IMR-90 (cell line): ENCODE data around the gene ANKRD13D. TPM values are rescaled to one million over a fixed set of nuclear protein-coding genes. Genes with fewer than 3 reads are reported as not detected.

Experiments used
- ATAC-seq: fragments of 200-7000 bp; cut with Tn5 transposase; 2 replicates; pipeline ENCODE4 v1.9.1; 2020; ENCODE audit warnings: low read depth, mild to moderate bottlenecking, moderate library complexity
- BruUV-seq: library from RNA; stranded (reverse); fragments of 400-500 nt; replicated peaks from 2 replicates; lab custom pipeline; 2021; lab: Mats Ljungman, UMichigan
- CTCF ChIA-PET: fragments of 300-600 bp; formaldehyde crosslinking; extraction: SDS; loops from one replicate; lab custom pipeline; 2021; ENCODE audit warnings: antibody characterized with exemption; lab: Yijun Ruan, JAX
- POLR2A ChIA-PET: fragments of 300-600 bp; sonication (Branson Sonifier 250); formaldehyde crosslinking; loops from one replicate; lab custom pipeline; 2022; ENCODE audit warnings: antibody characterized with exemption; ENCODE audit not compliant: unreplicated experiment; lab: Charles Lee
- DNase-seq: peaks from one replicate; pipeline ENCODE4 v3.0.0; 2013
- H2AFZ ChIP-seq: replicated peaks from 2 replicates; pipeline ENCODE3; 2013; ENCODE audit warnings: low read length, mild to moderate bottlenecking; ENCODE audit not compliant: poor library complexity
- H2AK5ac ChIP-seq: 2 replicates; pipeline ENCODE4 v1.6.1; 2013; ENCODE audit warnings: low read depth, low read length, inconsistent platforms
- H2AK9ac ChIP-seq: replicated peaks from 2 replicates; pipeline ENCODE3; 2013; ENCODE audit warnings: mild to moderate bottlenecking, low read depth, low read length, moderate library complexity; ENCODE audit not compliant: poor library complexity
- H2BK120ac ChIP-seq: 2 replicates; pipeline ENCODE4 v1.6.1; 2013; ENCODE audit warnings: low read depth, low read length, inconsistent platforms
- H2BK15ac ChIP-seq: 3 replicates; pipeline ENCODE4 v1.6.1; 2013; ENCODE audit warnings: low read depth, low read length, inconsistent platforms
- H2BK20ac ChIP-seq: 2 replicates; pipeline ENCODE4 v1.6.1; 2013; ENCODE audit warnings: low read depth, mild to moderate bottlenecking, inconsistent platforms, low read length, moderate library complexity
- H2BK5ac ChIP-seq: 2 replicates; pipeline ENCODE4 v1.6.1; 2013; ENCODE audit warnings: mild to moderate bottlenecking, low read depth, low read length, inconsistent platforms; ENCODE audit not compliant: poor library complexity, severe bottlenecking
- H3K14ac ChIP-seq: replicated peaks from 2 replicates; pipeline ENCODE4 v1.6.1; 2013; ENCODE audit warnings: low read depth, low read length, inconsistent platforms
- H3K18ac ChIP-seq: 2 replicates; pipeline ENCODE4 v1.6.1; 2013; ENCODE audit warnings: low read depth, low read length, control low read depth
- H3K23ac ChIP-seq: 2 replicates; pipeline ENCODE4 v1.6.1; 2013; ENCODE audit warnings: low read depth, low read length, inconsistent platforms
- H3K27ac ChIP-seq: 2 replicates; pipeline ENCODE4 v1.5.1; 2013; ENCODE audit warnings: mild to moderate bottlenecking, control low read depth, low read length; ENCODE audit not compliant: insufficient read depth
- H3K27me3 ChIP-seq: 2 replicates; pipeline ENCODE4 v1.6.1; 2013; ENCODE audit warnings: low read length; ENCODE audit not compliant: control insufficient read depth, insufficient read depth
- H3K36me3 ChIP-seq: 2 replicates; pipeline ENCODE4 v1.6.1; 2013; ENCODE audit warnings: low read length, mixed read lengths; ENCODE audit not compliant: control insufficient read depth, insufficient read depth
- H3K4ac ChIP-seq: 2 replicates; pipeline ENCODE4 v1.6.1; 2013; ENCODE audit warnings: low read depth, low read length, inconsistent platforms
- H3K4me1 ChIP-seq: 2 replicates; pipeline ENCODE4 v1.6.1; 2013; ENCODE audit warnings: low read length, mixed read lengths; ENCODE audit not compliant: control insufficient read depth, insufficient read depth
- H3K4me2 ChIP-seq: 2 replicates; pipeline ENCODE4 v1.6.1; 2013; ENCODE audit warnings: low read depth, mild to moderate bottlenecking, control low read depth, low read length, moderate library complexity
- H3K4me3 ChIP-seq: 2 replicates; pipeline ENCODE4 v1.5.1; 2013; ENCODE audit warnings: low read depth, mild to moderate bottlenecking, control low read depth, low read length, moderate library complexity; ENCODE audit not compliant: insufficient read depth
- H3K56ac ChIP-seq: 2 replicates; pipeline ENCODE4 v1.6.1; 2013; ENCODE audit warnings: low read length, inconsistent platforms; ENCODE audit not compliant: insufficient read depth; ENCODE audit errors: extremely low read depth
- H3K79me1 ChIP-seq, 2 experiments: 2 replicates each; pipeline ENCODE4 v1.6.1; 2013; ENCODE audit warnings: low read length in 2 of 2, inconsistent platforms in 1 of 2, low read depth in 1 of 2
- H3K9ac ChIP-seq: 2 replicates; pipeline ENCODE4 v1.6.1; 2013; ENCODE audit warnings: low read depth, low read length, control low read depth
- H3K9me1 ChIP-seq: 2 replicates; pipeline ENCODE4 v1.6.1; 2013; ENCODE audit warnings: low read length, inconsistent platforms; ENCODE audit not compliant: insufficient read depth
- H3K9me3 ChIP-seq: 2 replicates; pipeline ENCODE4 v1.6.1; 2013; ENCODE audit warnings: low read length; ENCODE audit not compliant: control insufficient read depth, insufficient read depth
- H4K20me1 ChIP-seq: 2 replicates; pipeline ENCODE4 v1.6.1; 2013; ENCODE audit warnings: low read length, inconsistent platforms; ENCODE audit not compliant: insufficient read depth
- H4K5ac ChIP-seq: 2 replicates; pipeline ENCODE4 v1.6.1; 2013; ENCODE audit warnings: mild to moderate bottlenecking, low read depth, low read length, control low read depth
- H4K8ac ChIP-seq, 2 experiments: 2 replicates each; pipeline ENCODE4 v1.6.1; 2013; ENCODE audit warnings: low read depth in 2 of 2, low read length in 2 of 2, control low read depth in 1 of 2, inconsistent platforms in 1 of 2
- H4K91ac ChIP-seq: 2 replicates; pipeline ENCODE4 v1.6.1; 2013; ENCODE audit warnings: low read depth, low read length, inconsistent platforms; ENCODE audit not compliant: insufficient read depth
- BHLHE40 ChIP-seq: fragments of 150-350 bp; IDR thresholded peaks from 2 replicates; pipeline ENCODE4 v1.6.1; 2016; ENCODE audit warnings: mild to moderate bottlenecking, low read depth, low read length
- CHD1 ChIP-seq: IDR thresholded peaks from 2 replicates; pipeline ENCODE4 v1.6.1; 2012; ENCODE audit warnings: low read depth, low read length, improper control_type of control experiment
- CTCF ChIP-seq: conservative IDR thresholded peaks from 2 replicates; pipeline ENCODE4 v1.5.1; 2012; ENCODE audit warnings: mild to moderate bottlenecking, low read depth, low read length, improper control_type of control experiment
- FOS ChIP-seq: fragments of 150-350 bp; IDR thresholded peaks from 2 replicates; pipeline ENCODE4 v1.6.1; 2016; ENCODE audit warnings: low read depth, low read length
- MAFK ChIP-seq: IDR thresholded peaks from 2 replicates; pipeline ENCODE4 v1.6.1; 2012; ENCODE audit warnings: low read depth, low read length, improper control_type of control experiment
- MAZ ChIP-seq: IDR thresholded peaks from 2 replicates; pipeline ENCODE4 v1.6.1; 2012; ENCODE audit warnings: low read depth, mild to moderate bottlenecking, low read length, improper control_type of control experiment, moderate library complexity, borderline replicate concordance
- MXI1 ChIP-seq: IDR thresholded peaks from 2 replicates; pipeline ENCODE4 v1.6.1; 2012; ENCODE audit warnings: low read depth, mild to moderate bottlenecking, low read length, moderate library complexity, borderline replicate concordance
- NFE2L2 ChIP-seq: fragments of 150-350 bp; IDR thresholded peaks from 2 replicates; pipeline ENCODE4 v1.6.1; 2016; ENCODE audit warnings: low read depth, mild to moderate bottlenecking, low read length
- POLR2A ChIP-seq: IDR thresholded peaks from 2 replicates; pipeline ENCODE4 v1.6.1; 2012; ENCODE audit warnings: mild to moderate bottlenecking, low read depth, low read length
- RAD21 ChIP-seq: IDR thresholded peaks from 2 replicates; pipeline ENCODE4 v1.6.1; 2012; ENCODE audit warnings: low read length, improper control_type of control experiment
- RCOR1 ChIP-seq: IDR thresholded peaks from 2 replicates; pipeline ENCODE4 v1.6.1; 2012; ENCODE audit warnings: mild to moderate bottlenecking, low read length, improper control_type of control experiment; ENCODE audit not compliant: insufficient replicate concordance
- RFX5 ChIP-seq: IDR thresholded peaks from 2 replicates; pipeline ENCODE4 v1.8.0; 2012; ENCODE audit warnings: low read depth, mild to moderate bottlenecking, low read length, moderate library complexity
- SMC3 ChIP-seq: fragments of 150-350 bp; IDR thresholded peaks from 2 replicates; pipeline ENCODE4 v1.6.1; 2016; ENCODE audit warnings: low read depth, mild to moderate bottlenecking, antibody characterized with exemption, low read length, moderate library complexity
- USF2 ChIP-seq: fragments of 150-350 bp; IDR thresholded peaks from 2 replicates; pipeline ENCODE4 v1.6.1; 2017; ENCODE audit warnings: mild to moderate bottlenecking, antibody characterized with exemption, low read length, low read depth
- WGBS, 2 experiments: methylation state at CpG; one replicate each; pipeline versions ENCODE4 v1.1.5 to v1.1.7; 2013; ENCODE audit warnings: missing lambda C conversion rate in 2 of 2; ENCODE audit not compliant: insufficient read length in 1 of 2; ENCODE audit errors: extremely low coverage in 2 of 2; 5-methylcytosine and 5-hydroxymethylcytosine counted together
- dilution Hi-C: fragments of 300-500 bp; cut with HindIII; formaldehyde crosslinking; loops from one replicate; pipeline ENCODE4 v1.14.3; 2018; ENCODE audit warnings: low sequenced_read_pairs; ENCODE audit not compliant: unreplicated experiment
- in situ Hi-C: fragments of 300-500 bp; cut with MboI; formaldehyde crosslinking; loops from 3 replicates; pipeline ENCODE4 v1.14.3; 2019; ENCODE audit warnings: low sequenced_read_pairs, inconsistent platforms, mixed read lengths
- intact Hi-C: fragments of 100-400 bp; cut with micrococcal nuclease; formaldehyde crosslinking; loops from 2 replicates; pipeline ENCODE4 v1.10.0; 2022
- polyA plus RNA-seq, 3 experiments: library from polyadenylated mRNA; depleted of rRNA; stranded (reverse); fragments of >200 nt; gene quantifications; 2 replicates each; pipeline ENCODE4 v1.2.3, GENCODE V29; 2012; ENCODE audit warnings: low replicate concordance in 1 of 3
- total RNA-seq: library from RNA; depleted of rRNA; stranded (reverse); fragments of >200 nt; gene quantifications from 2 replicates; pipeline ENCODE4 v1.2.3, GENCODE V29; 2012
- TF ChIP-seq, protein P1 (sequence below): fragments of 150-350 bp; IDR thresholded peaks from 2 replicates; pipeline ENCODE4 v1.6.1; 2016; ENCODE audit warnings: low read depth, mild to moderate bottlenecking, low read length, moderate library complexity, borderline replicate concordance

Gene ANKRD13D
- total and polyA plus RNA-seq, 2 of the 4 experiments (the other 2 are of a cell fraction), result 7.3 to 38.4 TPM

DNA sequence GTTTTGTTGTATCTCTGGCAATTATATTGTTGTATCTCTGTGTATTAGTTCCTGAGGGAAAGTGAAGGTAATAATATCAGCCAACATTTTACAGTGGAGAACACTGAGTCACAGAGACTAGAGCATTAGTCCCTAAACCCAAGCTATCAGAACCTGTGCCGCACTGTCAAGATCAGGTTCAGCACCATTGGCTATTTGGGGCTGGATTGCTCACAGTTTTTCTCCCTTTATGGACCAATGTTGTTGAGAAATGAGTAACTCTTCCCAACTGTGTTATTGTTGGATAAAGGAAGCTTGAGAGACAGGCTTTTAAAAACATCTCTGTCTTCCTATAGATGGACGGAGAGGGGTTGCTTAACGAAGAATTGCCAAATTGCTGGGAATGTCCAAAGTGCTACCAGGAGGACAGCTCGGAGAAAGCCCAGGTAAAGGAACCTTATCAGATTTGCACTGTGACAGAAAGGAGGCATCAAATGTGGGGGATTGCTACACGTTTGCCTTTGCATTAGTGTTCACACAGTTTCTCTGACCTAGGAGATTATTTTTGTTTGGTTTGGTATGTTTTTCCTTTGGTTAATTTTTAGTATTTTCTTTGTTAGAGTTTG, 41.1 kb upstream of the ANKRD13D start:
- H2AFZ ChIP-seq, result no peak overlapping the region
- in situ Hi-C loops (no loop called here), intact Hi-C loops (no loop called here), dilution Hi-C loops (no loop called here)
- H2BK5ac ChIP-seq, result no peak overlapping the region
- H3K18ac ChIP-seq, result no peak overlapping the region
- H3K4me1 ChIP-seq, result peaks cover 2% of the 10 kb centered on the region
- H2AK9ac ChIP-seq, result no peak overlapping the region
- no peak overlapping the region for H2BK20ac ChIP-seq
- no peak overlapping the region for H3K9ac ChIP-seq
- WGBS, 2 experiments, result 92% methylated on average over 2 of the region's 5 CpGs; no CpG with 5 or more reads in 1 of the 2 experiments
- H3K14ac ChIP-seq, result no peak overlapping the region
- ChIA-PET POLR2A (no interaction called here), CTCF (interaction anchor here (0.6 to 1.2 kb wide), 3 partner anchors 37 to 147 kb away, joined by 3 to 4 read pairs (median 3); no protein-coding TSS in a partner anchor)
- H3K9me3 ChIP-seq, result no peaks in the 10 kb centered on the region
- H2BK120ac ChIP-seq, result no peak overlapping the region
- DNase-seq, result no peak
- no peak overlapping the region for H3K27ac ChIP-seq
- no peak overlapping the region for H2AK5ac ChIP-seq
- no peak overlapping the region for H3K4me2 ChIP-seq
- H3K23ac ChIP-seq, result no peak overlapping the region
- H3K4me3 ChIP-seq, result no peak overlapping the region
- H4K8ac ChIP-seq, result no peak overlapping the region
- H3K4ac ChIP-seq, result no peak overlapping the region
- no peak overlapping the region for H2BK15ac ChIP-seq
- peaks cover 44 to 87% of the 10 kb centered on the region in 2 experiments for H3K79me1 ChIP-seq
- peaks cover 15% of the 10 kb centered on the region for H3K9me1 ChIP-seq
- no peaks in the 10 kb centered on the region for H3K27me3 ChIP-seq
- peaks cover 22% of the 10 kb centered on the region; the same call in 1 of the 2 replicates for H4K20me1 ChIP-seq
- H3K56ac ChIP-seq, result no peak overlapping the region
- TF ChIP-seq NFE2L2 (no peak), MAZ (no peak), MAFK (no peak), MXI1 (no peak), CHD1 (no peak), CTCF (no peak), POLR2A (no peak), RAD21 (no peak), USF2 (no peak), SMC3 (no peak), BHLHE40 (no peak), RCOR1 (no peak), FOS (no peak), RFX5 (no peak)
- TF ChIP-seq, protein P1, sequence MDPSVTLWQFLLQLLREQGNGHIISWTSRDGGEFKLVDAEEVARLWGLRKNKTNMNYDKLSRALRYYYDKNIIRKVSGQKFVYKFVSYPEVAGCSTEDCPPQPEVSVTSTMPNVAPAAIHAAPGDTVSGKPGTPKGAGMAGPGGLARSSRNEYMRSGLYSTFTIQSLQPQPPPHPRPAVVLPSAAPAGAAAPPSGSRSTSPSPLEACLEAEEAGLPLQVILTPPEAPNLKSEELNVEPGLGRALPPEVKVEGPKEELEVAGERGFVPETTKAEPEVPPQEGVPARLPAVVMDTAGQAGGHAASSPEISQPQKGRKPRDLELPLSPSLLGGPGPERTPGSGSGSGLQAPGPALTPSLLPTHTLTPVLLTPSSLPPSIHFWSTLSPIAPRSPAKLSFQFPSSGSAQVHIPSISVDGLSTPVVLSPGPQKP, result no peak
- H3K36me3 ChIP-seq, result peaks cover 76% of the 10 kb centered on the region
- BruUV-seq, result no TSS peak
- no peak for ATAC-seq
- no peak overlapping the region for H4K91ac ChIP-seq
- no peak overlapping the region for H4K5ac ChIP-seq
